C4-2B (cell line): Measurements from ENCODE around the gene FLOT1.

Source experiments
- H3K27ac ChIP-seq: fragments of 450-650 bp; 2 replicates; pipeline ENCODE4 v1.5.1; 2017
- ZFX ChIP-seq: fragments of 450-650 bp; IDR thresholded peaks from 2 replicates; pipeline ENCODE4 v1.6.1; 2017
- TF ChIP-seq, protein P1 (sequence below): fragments of 450-650 bp; conservative IDR thresholded peaks from 2 replicates; pipeline ENCODE4 v1.5.1; 2017; ENCODE audit warnings: mild to moderate bottlenecking

Gene FLOT1

DNA sequence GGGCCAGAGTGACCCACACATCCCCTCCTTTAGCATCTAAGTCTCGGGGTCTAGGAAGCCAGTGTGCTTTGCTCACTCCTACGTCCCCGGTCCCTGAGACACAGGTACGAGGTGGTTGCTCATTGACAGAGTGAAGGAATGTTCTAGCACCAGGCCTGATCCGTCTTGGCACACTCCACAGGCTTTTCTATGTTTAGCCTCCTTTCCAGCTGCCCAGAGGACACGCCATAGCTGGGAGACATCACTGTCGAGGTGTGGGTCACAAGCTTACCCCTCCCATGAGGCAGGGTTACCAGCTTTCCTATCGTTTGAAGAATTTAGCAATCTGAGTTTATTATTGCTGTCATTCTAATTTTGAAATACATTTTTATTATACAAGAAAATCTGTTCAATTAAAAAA is 32.2 kb upstream of the FLOT1 start:
- H3K27ac ChIP-seq: no peak overlapping the region
- TF ChIP-seq, protein P1, sequence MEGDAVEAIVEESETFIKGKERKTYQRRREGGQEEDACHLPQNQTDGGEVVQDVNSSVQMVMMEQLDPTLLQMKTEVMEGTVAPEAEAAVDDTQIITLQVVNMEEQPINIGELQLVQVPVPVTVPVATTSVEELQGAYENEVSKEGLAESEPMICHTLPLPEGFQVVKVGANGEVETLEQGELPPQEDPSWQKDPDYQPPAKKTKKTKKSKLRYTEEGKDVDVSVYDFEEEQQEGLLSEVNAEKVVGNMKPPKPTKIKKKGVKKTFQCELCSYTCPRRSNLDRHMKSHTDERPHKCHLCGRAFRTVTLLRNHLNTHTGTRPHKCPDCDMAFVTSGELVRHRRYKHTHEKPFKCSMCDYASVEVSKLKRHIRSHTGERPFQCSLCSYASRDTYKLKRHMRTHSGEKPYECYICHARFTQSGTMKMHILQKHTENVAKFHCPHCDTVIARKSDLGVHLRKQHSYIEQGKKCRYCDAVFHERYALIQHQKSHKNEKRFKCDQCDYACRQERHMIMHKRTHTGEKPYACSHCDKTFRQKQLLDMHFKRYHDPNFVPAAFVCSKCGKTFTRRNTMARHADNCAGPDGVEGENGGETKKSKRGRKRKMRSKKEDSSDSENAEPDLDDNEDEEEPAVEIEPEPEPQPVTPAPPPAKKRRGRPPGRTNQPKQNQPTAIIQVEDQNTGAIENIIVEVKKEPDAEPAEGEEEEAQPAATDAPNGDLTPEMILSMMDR: no peak
- no peak for TF ChIP-seq ZFX

DNA sequence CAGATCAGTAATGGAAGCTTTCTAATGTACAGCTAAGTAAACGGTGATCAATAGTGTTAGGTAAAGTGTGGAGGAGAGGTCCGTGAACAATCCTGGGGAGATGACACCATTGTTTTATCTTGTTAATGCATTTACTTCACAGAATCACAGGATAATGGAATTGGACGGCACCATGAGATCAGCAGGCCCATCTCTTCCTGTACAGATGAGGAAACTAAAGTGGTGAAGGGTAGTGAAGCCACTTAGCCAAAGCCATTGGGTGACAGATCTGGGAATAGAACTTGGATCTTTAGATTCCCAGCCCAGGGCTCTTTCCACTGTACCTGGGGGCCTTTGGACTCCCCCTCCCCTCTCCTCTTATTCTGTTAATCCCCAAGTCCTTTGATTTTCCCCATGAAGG is 28.1 kb upstream of the FLOT1 start:
- no peak overlapping the region for H3K27ac ChIP-seq
- TF ChIP-seq, protein P1: no peak

DNA sequence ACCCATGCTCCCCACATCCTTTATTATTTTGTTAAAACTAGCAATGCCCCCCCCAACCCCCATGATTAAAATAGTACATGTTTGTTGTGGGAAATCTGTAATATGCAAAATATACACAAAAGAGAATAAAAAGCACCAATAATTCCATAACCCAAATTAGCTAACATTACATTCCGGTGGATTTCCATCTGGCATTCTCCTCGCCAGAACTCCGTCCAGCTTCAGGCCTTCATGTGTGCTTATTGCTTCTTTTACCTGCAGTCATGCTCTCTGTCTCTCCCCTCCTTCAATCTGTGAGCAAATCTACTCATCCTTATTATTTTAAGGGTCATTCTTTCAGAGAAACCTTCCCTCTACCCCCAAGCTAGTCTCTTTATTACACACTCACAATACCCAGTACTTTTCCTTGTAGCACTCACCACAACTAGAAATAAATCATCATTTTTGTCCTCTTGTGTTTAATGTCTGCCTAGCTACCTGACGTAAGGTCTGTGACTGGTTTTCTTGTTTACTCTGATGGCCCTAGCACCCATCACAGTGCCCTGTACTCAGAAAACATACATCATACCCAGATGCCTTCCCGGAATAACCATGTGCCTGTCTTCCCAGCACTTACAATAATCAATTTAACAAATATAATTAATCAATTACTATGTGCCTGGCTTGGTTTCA is 27.5 kb upstream of the FLOT1 start:
- TF ChIP-seq, protein P1: no peak
- no peak for TF ChIP-seq ZFX
- H3K27ac ChIP-seq: no peak overlapping the region

DNA sequence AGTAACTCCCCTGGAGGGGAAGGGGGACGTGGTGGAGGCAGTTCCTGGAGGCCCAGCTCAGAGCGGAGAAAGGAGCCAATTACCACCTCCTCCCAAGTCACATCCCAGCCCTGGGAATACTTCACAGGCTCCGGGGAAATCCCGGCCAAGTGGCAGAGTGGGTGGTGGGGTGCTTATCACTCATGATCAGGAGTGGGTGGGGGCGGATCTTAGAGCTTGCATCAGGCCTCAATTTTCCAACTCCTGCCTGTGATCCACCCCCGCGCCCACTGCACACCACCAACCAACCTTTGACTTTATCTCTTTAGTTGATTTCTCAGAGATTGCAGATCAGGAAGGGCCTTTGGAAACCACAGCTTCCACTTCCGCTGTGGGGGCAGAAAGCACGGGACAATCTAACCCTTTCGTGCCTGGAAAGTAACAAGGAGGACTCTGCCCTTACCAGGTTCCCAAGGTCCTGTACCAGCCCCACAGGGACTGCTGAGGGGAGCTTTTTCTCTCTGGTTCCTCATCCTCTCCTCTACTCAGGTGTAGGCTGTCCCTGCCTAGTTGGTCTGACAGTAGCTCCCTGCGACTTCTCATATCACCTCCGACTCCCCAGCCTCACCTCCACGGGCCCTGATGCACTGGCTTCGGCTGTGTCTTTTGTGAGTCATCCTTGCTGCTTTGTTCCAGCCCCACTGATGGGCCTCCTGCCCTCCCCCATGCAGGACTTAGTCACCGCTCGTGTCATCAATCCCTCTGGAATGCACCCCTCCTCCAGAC is 26.8 kb upstream of the FLOT1 start:
- H3K27ac ChIP-seq: no peak overlapping the region
- no peak for TF ChIP-seq ZFX
- TF ChIP-seq, protein P1: no peak

DNA sequence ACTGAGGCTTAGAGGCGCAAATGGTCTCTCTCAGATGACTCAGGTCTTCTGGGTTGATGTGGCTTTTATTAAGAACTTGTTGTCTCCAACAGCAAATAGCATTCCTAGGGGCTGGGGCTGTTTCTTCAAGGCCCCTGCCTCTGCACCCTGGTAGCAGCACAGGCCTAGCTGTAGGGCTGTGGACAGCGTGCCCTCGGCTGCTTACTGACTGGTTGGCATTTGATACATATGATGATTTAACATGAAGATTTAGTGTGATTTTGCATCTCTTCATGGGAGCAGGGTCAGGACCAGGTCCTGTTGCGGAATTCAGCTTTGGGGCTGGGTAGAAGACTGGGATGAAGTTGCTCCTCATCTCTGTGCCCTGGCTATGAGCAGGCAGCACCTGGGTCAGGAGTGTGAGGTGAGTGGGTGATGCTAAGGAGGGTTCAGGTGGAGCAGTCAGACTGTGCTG is 26.2 kb upstream of the FLOT1 start:
- TF ChIP-seq ZFX: no peak
- TF ChIP-seq, protein P1: no peak
- H3K27ac ChIP-seq: no peak overlapping the region

DNA sequence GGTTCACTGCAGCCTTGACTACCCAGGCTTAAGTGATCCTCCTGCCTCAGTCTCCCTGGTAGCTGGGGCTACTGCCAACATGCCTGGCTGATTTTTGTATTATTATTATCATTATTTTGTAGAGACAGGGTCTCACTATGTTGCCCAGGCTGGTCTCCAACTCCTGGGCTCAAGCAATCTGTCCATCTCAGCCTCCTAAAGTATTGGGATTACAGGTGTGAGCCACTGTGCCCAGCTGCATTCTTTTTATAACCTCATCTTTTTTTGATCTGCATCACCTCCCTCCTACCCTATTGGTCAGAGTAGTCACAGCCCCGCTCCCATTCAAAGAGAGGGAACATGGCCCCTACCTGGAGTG is 25.4 kb upstream of the FLOT1 start:
- no peak for TF ChIP-seq ZFX
- TF ChIP-seq, protein P1: no peak
- H3K27ac ChIP-seq: no peak overlapping the region

DNA sequence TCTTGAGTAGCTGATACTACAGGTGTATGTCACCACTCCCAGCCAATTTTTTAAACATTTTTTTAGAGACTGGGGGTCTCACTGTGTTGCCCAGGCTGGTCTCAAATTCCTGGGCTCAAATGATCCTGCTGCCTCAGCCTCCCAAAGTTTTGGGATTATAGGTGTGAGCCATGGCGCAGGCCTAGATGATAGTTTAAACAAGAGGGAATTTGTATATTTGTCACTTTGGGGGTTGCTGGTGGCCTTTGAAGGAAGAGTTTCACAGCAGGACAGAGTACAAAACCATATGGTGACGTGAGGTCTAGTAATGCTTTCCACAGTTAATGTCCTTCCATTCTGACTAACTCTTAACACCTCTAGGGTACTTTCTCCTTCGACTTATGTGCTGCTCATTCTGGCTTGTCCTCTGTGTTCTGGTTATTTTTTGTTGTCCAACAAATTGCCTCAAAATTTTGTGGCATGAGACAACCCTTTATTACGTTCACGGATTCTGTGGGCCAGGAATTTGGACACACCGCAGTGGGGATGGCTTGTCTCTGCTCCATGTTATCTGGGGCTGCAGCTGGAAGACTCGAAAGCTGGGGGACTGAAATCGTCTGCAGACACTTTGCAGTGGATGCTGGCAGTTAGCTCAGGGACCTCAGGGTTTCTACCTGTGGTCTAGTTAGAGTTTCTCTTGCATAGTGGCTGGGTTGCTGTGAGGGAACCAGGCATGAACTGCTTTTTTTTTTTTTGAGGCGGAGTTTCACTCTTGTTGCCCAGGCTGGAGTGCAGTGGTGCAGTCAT is 24.9 kb upstream of the FLOT1 start:
- TF ChIP-seq, protein P1: no peak
- no peak for TF ChIP-seq ZFX
- H3K27ac ChIP-seq: no peak overlapping the region
